Measurements from ENCODE around the gene CSTPP1.

CSTPP1 gene

GRCh38 chr11:46999217-46999616, 62.7 kb downstream of the CSTPP1 start:
- no peak for DNase-seq

- DNase-seq, result no peak
Observed at GRCh38 chr11:47000033-47000432, 63.5 kb downstream of the CSTPP1 start.

- DNase-seq, result no peak
Observed at GRCh38 chr11:47001781-47002181, 65.2 kb downstream of the CSTPP1 start.

- DNase-seq, result no peak
Observed at GRCh38 chr11:47002390-47002789, 65.8 kb downstream of the CSTPP1 start.

- peak; percentile 31 for DNase-seq
Observed at GRCh38 chr11:47003180-47003877, 66.8 kb downstream of the CSTPP1 start.

GRCh38 chr11:47004595-47005033, 68.1 kb downstream of the CSTPP1 start:
- DNase-seq, result no peak

- no peak for DNase-seq
Observed at GRCh38 chr11:47005441-47005840, 68.9 kb downstream of the CSTPP1 start.

GRCh38 chr11:47007579-47007978, 71.0 kb downstream of the CSTPP1 start:
- DNase-seq, result no peak

- no peak for DNase-seq
Observed at GRCh38 chr11:47010179-47010578, 73.6 kb downstream of the CSTPP1 start.

- no peak for DNase-seq
Observed at GRCh38 chr11:47014097-47014496, 77.5 kb downstream of the CSTPP1 start.

GRCh38 chr11:47018637-47019036, 82.1 kb downstream of the CSTPP1 start:
- no peak for DNase-seq

GRCh38 chr11:47020793-47021526, 84.4 kb downstream of the CSTPP1 start:
- DNase-seq, result no peak

GRCh38 chr11:47021527-47021818, 84.9 kb downstream of the CSTPP1 start:
- DNase-seq, result no peak

GRCh38 chr11:47021965-47022364, 85.4 kb downstream of the CSTPP1 start:
- DNase-seq, result no peak

- DNase-seq, result no peak
Observed at GRCh38 chr11:47028195-47029093, 91.9 kb downstream of the CSTPP1 start.

- DNase-seq, result no peak
Observed at GRCh38 chr11:47033439-47033838, 96.9 kb downstream of the CSTPP1 start.

- DNase-seq, result no peak
Observed at GRCh38 chr11:47034091-47034490, 97.5 kb downstream of the CSTPP1 start.

GRCh38 chr11:47035108-47035507, 98.5 kb downstream of the CSTPP1 start:
- no peak for DNase-seq

- DNase-seq, result no peak
Observed at GRCh38 chr11:47044119-47044518, 107.6 kb downstream of the CSTPP1 start.

- DNase-seq, result no peak
Observed at GRCh38 chr11:47047972-47048371, 111.4 kb downstream of the CSTPP1 start.

- DNase-seq, result no peak
Observed at GRCh38 chr11:47050284-47050683, 113.7 kb downstream of the CSTPP1 start.

- no peak for DNase-seq
Observed at GRCh38 chr11:47051217-47051616, 114.7 kb downstream of the CSTPP1 start.

GRCh38 chr11:47052165-47052564, 115.6 kb downstream of the CSTPP1 start:
- DNase-seq, result no peak

- DNase-seq, result no peak
Observed at GRCh38 chr11:47052576-47052975, 116.0 kb downstream of the CSTPP1 start.
